Stimulated activated CD8-positive, alpha-beta memory T cell treated with anti-CD3 and anti-CD28 coated beads, Interleukin-12 subunit alpha, Interleukin-12 subunit beta, amount 100 ng/mL, for 24 hours (primary cell): ENCODE data around the gene TMEM59L.
A peak's percentile ranks its signal among the peaks of the same experiment; 100 is the strongest.
"Not testable (repeated sequence)": the region's sequence is repeated elsewhere in the genome, so short reads cannot be mapped to it uniquely, and the experiment has no call there.

Experiments
- DNase-seq: peaks from one replicate; pipeline ENCODE4 v3.0.0-alpha.2; 2020; ENCODE audit errors: extremely low read depth

Gene TMEM59L

GRCh38 chr19:18612772-18613588, at the start of gene TMEM59L:
Gene TMEM59L, plus strand, starts transcription at chr19:18612870. Its CDS starts 89 bp downstream, at chr19:18612959.
- no peak for DNase-seq

- DNase-seq: no peak
Measured at GRCh38 chr19:18566953-18567352, 45.7 kb upstream of the TMEM59L start.

DNA sequence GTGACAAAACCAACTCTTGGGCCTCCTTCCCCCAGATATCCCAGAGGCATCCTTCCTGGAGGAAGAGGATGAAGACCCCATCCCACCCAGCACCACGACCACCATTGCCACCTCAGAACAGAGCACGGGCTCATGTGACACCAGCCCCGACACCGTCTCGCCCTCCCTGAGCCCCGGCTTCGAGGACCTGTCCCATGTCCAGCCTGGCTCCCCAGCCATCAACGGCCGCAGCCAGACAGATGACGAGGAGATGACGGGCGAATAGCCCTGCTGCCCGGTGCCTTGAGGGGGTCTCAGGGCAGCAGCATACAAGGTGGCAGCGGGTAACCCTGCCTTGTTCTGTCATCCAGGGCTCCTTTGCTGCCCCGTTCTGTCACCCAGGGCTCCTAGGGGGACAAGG, 44.3 kb upstream of the TMEM59L start:
- DNase-seq: no peak

- peak; percentile 97 for DNase-seq
Measured at GRCh38 chr19:18571564-18572344, 40.9 kb upstream of the TMEM59L start, which contains the start of gene UBA52. Gene UBA52, plus strand, starts transcription at chr19:18571857. Its CDS starts 1,444 bp downstream, at chr19:18573301.

GRCh38 chr19:18574691-18575291, 37.9 kb upstream of the TMEM59L start:
- DNase-seq: no peak

- no peak for DNase-seq
Measured at GRCh38 chr19:18576383-18576782, 36.3 kb upstream of the TMEM59L start.

- DNase-seq: no peak
Measured at GRCh38 chr19:18577365-18577914, 35.2 kb upstream of the TMEM59L start.

- DNase-seq: no peak
Measured at GRCh38 chr19:18580311-18580710, 32.4 kb upstream of the TMEM59L start.

- DNase-seq: no peak
Measured at GRCh38 chr19:18586306-18586705, 26.4 kb upstream of the TMEM59L start.

- no peak for DNase-seq
Measured at GRCh38 chr19:18587561-18587960, 25.1 kb upstream of the TMEM59L start.

- DNase-seq: no peak
Measured at GRCh38 chr19:18587962-18588610, 24.6 kb upstream of the TMEM59L start.

GRCh38 chr19:18588611-18589379, 23.9 kb upstream of the TMEM59L start, which contains the start of gene REX1BD:
Gene REX1BD, plus strand, starts transcription at chr19:18588798. Its CDS starts 4 bp downstream, at chr19:18588802.
- peak; percentile 77 for DNase-seq

GRCh38 chr19:18589380-18590272, 23.0 kb upstream of the TMEM59L start:
- DNase-seq: no peak

GRCh38 chr19:18590273-18591272, 22.1 kb upstream of the TMEM59L start:
- no peak for DNase-seq

DNA sequence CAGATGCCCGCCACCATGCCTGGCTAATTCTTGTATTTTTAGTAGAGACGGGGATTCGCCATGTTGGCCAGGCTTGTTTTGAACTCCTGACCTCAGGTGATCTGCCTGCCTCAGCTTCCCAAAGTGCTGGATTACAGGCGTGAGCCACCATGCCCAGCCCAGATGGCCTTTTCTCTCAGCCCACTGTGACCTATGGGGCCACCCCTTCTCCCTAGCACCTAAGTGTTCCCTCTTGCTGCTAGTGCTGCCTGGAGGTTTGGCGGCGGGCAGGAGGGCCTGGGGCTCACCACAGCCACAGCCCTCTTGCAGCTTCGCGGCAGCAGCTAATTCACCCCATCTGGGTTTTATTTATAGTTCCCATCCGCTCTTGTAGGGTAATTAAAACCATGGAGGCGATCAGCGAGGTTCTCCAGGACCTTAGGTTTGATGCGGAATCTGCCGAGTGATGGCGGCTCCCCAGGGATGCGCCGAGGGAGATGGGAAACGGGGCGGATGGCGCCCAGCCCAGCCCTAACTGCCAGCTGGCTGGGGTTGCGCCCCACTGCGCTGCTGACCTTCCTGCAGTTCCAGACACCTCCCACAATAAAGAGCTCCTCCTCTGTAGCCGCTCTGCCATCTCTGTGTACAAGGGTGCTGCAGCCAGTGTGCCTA, 20.8 kb upstream of the TMEM59L start:
- no peak for DNase-seq

DNA sequence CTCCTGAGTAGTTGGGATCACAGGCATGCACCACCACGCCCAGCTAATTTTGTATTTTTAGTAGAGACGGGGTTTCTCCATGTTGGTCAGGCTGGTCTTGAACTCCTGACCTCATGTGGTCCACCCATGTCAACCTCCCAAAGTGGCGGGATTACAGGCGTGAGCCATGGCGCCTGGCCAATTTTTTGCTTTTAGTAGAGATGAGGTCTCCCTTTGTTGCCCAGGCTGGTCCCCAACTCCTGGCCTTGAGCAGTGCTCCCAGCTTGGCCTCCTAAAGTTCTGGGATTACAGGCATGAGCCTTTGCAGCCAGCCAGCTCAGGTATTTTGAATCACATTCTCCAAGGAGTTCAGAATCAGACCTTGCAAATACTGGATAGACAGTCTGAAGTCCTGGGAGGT, 19.9 kb upstream of the TMEM59L start:
- DNase-seq: not testable (repeated sequence)

GRCh38 chr19:18593367-18594095, 19.1 kb upstream of the TMEM59L start:
- DNase-seq: no peak
